NCI-H1930 (cell line): Measurements from ENCODE around the gene CGB3.
"Not testable (repeated sequence)": the region's sequence is repeated elsewhere in the genome, so short reads cannot be mapped to it uniquely, and the experiment has no call there.

Experiments used
- DNase-seq, 2 experiments: peaks; one replicate each; lab custom pipeline; 2025; lab: John Stamatoyannopoulos, UW

Gene CGB3

DNA sequence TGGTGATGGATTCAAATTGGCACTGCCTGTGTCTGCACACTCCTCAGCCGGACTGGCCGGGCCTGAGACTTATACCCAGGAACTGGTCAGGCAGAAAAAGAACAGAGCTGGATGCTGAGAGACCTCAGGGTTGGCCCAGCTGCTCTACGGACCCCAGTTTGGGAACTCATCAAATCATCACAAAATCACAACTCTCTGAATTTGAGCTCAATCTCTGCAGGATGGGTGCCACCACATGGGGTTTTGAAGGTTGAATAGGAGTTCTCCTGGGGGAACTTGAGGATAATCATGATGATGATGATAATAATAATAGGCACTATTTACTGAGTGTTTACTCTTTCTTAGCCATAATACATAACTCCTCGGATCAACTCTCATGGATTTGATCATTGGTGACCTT, 18.5 kb upstream of the CGB3 start:
- DNase-seq = not testable (repeated sequence)

DNA sequence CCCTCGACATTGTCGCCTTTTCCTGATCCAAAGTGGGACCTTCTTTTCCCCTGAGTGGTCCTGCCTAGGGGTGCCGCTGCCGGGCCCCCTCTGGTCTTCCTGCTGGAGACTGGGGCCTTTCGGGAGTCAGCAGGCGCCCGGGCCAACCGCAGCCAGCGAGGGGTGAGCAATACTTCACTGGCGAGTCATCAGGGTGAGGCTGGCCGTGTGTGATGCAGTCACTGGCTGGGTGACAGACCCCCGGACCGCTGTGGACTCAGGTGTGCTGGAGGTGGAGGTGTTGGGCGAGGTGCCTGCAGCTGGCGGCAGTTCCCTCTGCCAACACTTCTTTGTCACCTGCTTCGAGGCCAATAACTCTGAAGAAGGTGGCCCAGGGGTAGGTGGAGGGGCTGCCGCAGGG, 18.0 kb upstream of the CGB3 start:
- no peak for DNase-seq

GRCh38 chr19:49039736-49040135, 15.6 kb upstream of the CGB3 start:
- not testable (repeated sequence) for DNase-seq

GRCh38 chr19:49038557-49039276, 14.6 kb upstream of the CGB3 start:
- not testable (repeated sequence) for DNase-seq

DNA sequence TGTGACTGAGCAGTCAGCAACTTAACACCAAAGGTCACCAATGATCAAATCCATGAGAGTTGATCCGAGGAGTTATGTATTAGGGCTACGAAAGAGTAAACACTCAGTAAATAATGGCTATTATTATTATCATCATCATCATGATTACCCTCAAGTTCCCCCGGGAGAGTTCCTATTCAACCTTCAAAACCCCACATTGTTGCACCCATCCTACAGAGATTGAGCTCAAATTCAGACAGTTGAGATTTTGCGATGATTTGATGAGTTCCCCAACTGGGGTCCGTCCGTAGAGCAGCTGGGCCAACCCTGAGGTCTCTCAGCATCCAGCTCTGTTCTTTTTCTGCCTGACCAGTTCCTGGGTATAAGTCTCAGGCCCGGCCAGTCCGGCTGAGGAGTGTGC, 14.0 kb upstream of the CGB3 start:
- DNase-seq = not testable (repeated sequence)

DNA sequence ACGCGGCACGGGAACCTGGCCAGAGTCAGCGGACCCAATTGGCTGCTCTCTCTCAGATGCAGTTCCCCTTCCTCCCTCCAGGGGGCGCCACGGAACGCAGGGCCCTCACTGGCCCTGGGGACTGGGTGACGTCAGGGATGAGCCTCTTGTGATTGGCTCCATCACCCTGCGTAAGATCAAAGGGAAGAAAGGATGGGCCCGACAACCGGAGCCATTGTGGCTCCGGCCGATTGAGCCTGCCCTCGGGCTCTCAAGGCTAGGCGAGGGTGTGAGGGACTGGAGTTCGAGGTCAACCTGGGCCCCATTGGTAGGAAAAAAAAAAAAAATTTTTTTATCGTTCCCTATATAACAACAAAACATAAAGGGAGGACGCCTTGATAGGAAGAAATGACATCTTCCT, 12.7 kb upstream of the CGB3 start, which contains the start of gene CGB1:
Gene CGB1 (minus strand): TSS at position 81 of the 400 bp plus-strand sequence. CDS start 184 bp downstream, outside the sequence.
- peak; percentile 96 to 98 for DNase-seq

DNA sequence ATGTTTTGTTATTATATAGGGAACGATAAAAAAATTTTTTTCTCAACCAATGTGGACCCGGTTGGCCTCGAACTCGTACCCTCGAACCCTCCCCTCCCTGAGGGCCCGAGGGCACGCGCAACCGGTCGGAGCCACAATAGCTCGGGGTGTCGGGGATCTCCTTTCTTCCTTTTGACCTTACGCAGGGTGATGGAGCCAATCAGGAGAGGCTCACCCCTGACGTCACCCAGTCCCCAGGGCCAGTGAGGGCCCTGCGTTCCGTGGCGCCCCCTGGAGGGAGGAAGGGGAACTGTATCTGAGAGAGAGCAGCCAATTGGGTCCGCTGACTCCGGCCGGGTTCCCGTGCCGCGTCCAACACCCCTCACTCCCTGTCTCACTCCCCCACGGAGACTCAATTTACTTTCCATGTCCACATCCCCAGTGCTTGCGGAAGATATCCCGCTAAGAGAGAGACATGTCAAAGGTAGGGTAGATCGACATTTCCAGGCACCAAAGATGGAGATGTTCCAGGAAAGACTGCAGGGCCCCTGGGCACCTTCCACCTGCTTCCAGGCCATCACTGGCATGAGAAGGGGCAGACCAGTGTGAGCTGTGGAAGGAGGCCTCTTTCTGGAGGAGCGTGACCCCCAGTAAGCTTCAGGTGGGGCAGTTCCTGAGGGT, 7.6 kb upstream of the CGB3 start, which contains the start of gene CGB2:
Gene CGB2 (plus strand): TSS at position 249 of the 660 bp plus-strand sequence. CDS start 206 bp downstream, at position 455.
- DNase-seq = peak; percentile 93 to 94

GRCh38 chr19:49030323-49030722, 6.2 kb upstream of the CGB3 start:
- not testable (repeated sequence) for DNase-seq

DNA sequence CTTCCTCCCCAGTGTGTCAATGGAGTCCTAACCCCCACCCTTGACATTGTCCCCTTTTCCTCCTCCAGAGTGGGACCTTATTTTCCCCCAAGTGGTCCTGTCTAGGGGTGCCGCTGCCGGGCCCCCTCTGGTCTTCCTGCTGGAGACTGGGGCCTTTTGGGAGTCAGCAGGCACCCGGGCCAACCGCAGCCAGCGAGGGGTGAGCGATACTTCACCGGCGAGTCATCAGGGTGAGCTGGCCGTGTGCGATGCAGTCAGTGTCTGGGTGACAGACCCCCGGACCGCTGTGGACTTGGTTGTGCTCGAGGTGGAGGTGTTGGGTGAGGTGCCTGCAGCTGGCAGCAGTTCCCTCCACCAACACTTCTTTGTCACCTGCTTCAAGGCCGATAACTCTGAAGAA, 5.6 kb upstream of the CGB3 start:
- not testable (repeated sequence) for DNase-seq

- DNase-seq = not testable (repeated sequence)
Observed at GRCh38 chr19:49028686-49029085, 4.6 kb upstream of the CGB3 start.

DNA sequence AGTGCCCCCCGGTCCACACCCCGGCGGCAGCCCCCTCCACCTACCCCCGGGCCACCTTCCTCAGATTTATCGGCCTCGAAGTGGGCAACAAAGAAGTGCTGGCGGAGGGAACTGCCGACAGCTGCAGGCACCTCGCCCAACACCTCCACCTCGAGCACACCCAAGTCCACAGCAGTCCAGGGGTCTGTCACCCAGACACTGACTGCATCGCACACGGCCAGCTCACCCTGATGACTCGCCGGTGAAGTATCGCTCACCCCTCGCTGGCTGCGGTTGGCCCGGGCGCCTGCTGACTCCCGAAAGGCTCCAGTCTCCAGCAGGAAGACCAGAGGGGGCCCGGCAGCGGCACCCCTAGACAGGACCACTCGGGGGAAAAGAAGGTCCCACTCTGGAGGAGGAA, 1.5 kb upstream of the CGB3 start:
- not testable (repeated sequence) for DNase-seq

- not testable (repeated sequence) for DNase-seq
Observed at GRCh38 chr19:49025088-49025487, 955 bp upstream of the CGB3 start.

DNA sequence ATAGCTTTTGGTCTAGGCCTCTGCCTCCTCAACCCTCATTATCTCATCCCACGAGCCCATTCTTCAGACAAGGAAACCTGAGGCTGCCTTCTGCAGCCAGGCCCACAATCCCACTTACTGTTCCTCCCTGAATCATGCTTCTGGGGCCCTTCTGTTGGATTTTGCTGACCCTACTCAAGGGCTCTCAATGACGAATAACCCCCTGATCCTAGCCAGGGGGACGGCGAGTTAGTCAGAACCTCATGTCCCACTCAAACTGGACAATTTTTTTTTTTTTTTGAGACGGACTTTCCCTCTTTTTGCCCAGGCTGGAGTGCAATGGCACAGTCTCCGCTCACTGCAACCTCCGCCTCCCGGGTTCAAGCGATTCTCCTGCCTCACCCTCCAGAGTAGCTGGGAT, 2.0 kb downstream of the CGB3 start:
- DNase-seq = no peak

DNA sequence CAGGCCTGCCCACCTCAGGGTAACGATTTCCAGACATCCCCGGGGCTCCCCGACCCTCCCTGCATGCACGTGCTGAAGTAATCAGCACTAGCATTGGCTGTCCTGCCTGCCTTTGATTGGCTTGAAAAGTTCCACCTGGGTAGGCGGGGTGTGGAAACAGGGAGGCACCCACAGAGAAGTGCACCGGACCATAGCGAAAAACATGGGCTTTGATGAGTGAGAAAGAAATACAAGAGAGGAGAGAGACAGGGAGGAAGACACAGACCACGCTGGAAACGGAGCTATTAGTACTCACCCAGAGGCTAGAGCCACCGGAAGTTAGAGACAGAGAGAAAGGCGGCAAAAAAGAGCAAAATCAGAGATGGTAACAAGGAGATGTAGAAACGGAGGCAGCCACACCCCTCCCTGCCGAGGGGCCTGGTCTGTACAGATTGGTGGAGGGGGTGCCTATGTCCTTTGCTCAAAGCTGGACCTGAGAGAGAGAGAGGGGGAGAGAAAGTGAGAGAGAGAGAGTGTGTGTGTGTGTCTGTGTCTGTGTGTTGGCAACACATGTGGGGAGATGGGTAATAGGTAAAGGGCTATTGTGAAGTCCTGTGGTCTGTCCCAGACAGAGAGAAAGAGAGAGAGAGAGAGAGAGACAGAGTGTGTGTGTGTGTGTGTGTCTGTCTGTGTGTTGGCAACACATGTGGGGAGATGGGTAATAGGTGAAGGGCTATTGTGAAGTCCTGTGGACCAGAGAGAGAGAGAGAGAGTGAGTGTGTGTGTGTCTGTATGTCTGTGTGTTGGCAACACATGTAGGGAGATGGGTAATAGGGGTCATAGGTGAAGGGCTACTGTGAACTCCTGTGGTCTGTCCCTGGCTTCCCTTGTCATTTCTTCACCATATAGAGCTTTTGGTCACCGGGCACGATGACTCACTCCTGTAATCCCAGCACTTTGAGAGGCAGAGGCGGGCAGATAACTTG, 2.9 kb downstream of the CGB3 start:
- no peak for DNase-seq

DNA sequence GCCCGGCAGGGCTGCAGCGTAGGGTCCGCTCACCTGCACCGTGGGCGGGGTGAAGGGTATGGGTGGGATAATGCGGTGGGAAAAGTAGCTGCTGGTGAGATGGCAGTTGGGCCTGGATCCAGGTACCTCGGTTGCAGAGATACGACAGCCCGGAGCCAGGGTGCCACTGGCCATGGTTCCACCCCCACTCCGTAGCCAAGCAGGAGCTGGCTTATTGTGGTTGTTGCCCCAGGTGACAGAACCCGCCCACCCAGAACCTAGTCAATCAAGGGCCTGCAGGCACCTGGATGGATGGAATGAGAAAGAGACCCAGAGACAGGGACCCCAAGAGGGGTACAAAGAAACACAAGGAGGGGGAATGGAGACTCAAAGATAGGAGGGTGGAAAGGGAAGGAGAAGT, 3.8 kb downstream of the CGB3 start:
- no peak for DNase-seq

GRCh38 chr19:49019242-49019932, 4.7 kb downstream of the CGB3 start:
- DNase-seq = peak; percentile 47 to 68

- DNase-seq = not testable (repeated sequence)
Observed at GRCh38 chr19:49018388-49019241, 5.5 kb downstream of the CGB3 start.

DNA sequence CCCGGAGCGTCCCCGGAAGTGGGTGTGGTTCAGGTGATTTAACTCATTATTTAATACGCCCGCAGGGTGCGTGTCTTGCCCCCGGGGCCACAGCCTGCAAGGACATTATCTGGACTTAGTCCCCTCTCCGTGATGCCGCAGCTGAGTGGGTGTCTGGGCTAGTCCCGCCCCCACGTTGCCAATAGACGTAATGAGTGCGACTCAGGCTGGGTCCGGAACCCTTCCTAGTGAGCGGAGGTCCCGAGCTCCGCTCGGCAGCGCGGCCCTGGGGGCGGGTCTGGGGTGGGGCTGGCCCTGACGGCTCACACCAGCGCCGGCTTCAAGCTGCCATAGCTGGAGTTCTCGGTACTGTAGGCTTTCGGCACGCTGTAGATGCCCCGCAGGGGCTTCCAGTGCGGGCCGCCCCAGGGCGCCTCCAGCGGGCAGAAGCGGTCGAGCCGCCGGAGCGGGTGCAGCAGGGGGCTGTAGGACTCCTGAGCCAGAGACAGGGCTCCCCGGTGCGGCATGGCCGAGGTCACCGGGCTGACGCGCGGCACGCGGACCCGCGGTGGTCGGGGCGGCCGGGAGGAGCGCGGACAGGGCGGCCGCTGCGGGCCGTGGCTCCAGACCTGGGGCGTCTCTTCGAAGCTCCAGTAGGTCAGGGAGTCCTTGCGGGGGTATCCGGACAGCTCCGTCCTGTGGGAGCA, 6.3 kb downstream of the CGB3 start:
- peak; percentile 55 to 80 for DNase-seq

- DNase-seq = no peak
Observed at GRCh38 chr19:49017041-49017665, 7.0 kb downstream of the CGB3 start, which contains the start of gene LHB. LHB (minus strand) TSS chr19:49017091; CDS start chr19:49017081, 10 bp downstream.
